Femur (tissue), 1 donor: ENCODE data around the gene RNF157.
A peak's percentile ranks its signal among the peaks of the same experiment; 100 is the strongest.

Source experiments
- DNase-seq: peaks from one replicate; pipeline ENCODE4 v3.0.0-alpha.2; 2017

Gene RNF157

GRCh38 chr17:76138234-76138895 is 101.9 kb downstream of the RNF157 start:
- DNase-seq, result peak; percentile 23

GRCh38 chr17:76137351-76138233 is 102.7 kb downstream of the RNF157 start:
- DNase-seq, result no peak

GRCh38 chr17:76137001-76137350 is 103.3 kb downstream of the RNF157 start:
- DNase-seq, result no peak

GRCh38 chr17:76136276-76137000 is 103.9 kb downstream of the RNF157 start:
- DNase-seq, result no peak

GRCh38 chr17:76135810-76136188 is 104.5 kb downstream of the RNF157 start:
- no peak for DNase-seq

GRCh38 chr17:76134911-76135809 is 105.1 kb downstream of the RNF157 start:
- no peak for DNase-seq

- no peak for DNase-seq
These were observed 107.5 kb downstream of the RNF157 start for GRCh38 chr17:76132574-76133338.

GRCh38 chr17:76131692-76132573 is 108.4 kb downstream of the RNF157 start:
- DNase-seq, result no peak

GRCh38 chr17:76131051-76131691 is 109.1 kb downstream of the RNF157 start:
- DNase-seq, result no peak

- DNase-seq, result no peak
These were observed 109.8 kb downstream of the RNF157 start for GRCh38 chr17:76130473-76130872.

- DNase-seq, result no peak
These were observed 114.4 kb downstream of the RNF157 start for GRCh38 chr17:76125922-76126321.

GRCh38 chr17:76125391-76125675 is 115.0 kb downstream of the RNF157 start:
- DNase-seq, result no peak

GRCh38 chr17:76124582-76125390 is 115.5 kb downstream of the RNF157 start:
- no peak for DNase-seq

GRCh38 chr17:76123749-76124581 is 116.3 kb downstream of the RNF157 start:
- no peak for DNase-seq

- no peak for DNase-seq
These were observed 117.1 kb downstream of the RNF157 start for GRCh38 chr17:76123191-76123499.

GRCh38 chr17:76122431-76123190 is 117.7 kb downstream of the RNF157 start:
- DNase-seq, result no peak

GRCh38 chr17:76121932-76122430 is 118.3 kb downstream of the RNF157 start:
- DNase-seq, result no peak

GRCh38 chr17:76120658-76121008 is 119.7 kb downstream of the RNF157 start:
- DNase-seq, result no peak
